ENCODE measurements around the gene CERS2.

The CERS2 gene

GRCh38 chr1:150997126-150997872 lies 22.7 kb upstream of the CERS2 start:
- DNase-seq (ENCODE audit: extremely low read depth, low read depth), result no peak
- TF ChIP-seq, protein P1, sequence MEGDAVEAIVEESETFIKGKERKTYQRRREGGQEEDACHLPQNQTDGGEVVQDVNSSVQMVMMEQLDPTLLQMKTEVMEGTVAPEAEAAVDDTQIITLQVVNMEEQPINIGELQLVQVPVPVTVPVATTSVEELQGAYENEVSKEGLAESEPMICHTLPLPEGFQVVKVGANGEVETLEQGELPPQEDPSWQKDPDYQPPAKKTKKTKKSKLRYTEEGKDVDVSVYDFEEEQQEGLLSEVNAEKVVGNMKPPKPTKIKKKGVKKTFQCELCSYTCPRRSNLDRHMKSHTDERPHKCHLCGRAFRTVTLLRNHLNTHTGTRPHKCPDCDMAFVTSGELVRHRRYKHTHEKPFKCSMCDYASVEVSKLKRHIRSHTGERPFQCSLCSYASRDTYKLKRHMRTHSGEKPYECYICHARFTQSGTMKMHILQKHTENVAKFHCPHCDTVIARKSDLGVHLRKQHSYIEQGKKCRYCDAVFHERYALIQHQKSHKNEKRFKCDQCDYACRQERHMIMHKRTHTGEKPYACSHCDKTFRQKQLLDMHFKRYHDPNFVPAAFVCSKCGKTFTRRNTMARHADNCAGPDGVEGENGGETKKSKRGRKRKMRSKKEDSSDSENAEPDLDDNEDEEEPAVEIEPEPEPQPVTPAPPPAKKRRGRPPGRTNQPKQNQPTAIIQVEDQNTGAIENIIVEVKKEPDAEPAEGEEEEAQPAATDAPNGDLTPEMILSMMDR (IDR thresholded peaks at IDR 0.05; ENCODE audit: low read depth, low read length), result no peak

DNA sequence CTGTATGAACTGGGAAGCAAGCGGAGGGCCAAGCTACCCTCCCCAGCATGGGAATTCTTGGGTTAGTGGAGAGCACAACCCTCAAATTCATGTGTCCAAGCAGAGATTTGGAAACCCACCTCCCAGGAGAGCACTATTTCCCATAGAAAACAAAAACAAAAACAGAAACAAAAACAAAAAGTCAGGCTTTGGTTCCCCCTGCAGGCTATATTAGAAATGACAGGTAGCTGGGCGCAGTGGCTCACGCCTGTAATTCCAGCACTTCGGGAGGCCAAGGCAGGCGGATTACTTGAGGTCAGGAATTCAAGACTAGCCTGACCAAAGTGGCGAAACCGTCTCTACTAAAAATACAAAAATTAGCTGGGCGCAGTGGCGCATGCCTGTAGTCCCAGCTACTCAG lies 21.3 kb upstream of the CERS2 start:
- no peak for DNase-seq (ENCODE audit: extremely low read depth, low read depth)
- TF ChIP-seq, protein P1 (IDR thresholded peaks at IDR 0.05; ENCODE audit: low read depth, low read length), result peak; percentile 61

- TF ChIP-seq, protein P1 (IDR thresholded peaks at IDR 0.05; ENCODE audit: low read depth, low read length), result no peak
- DNase-seq (ENCODE audit: extremely low read depth, low read depth), result no peak
Observed at GRCh38 chr1:150995460-150995859, 20.8 kb upstream of the CERS2 start.

GRCh38 chr1:150994248-150994647 lies 19.6 kb upstream of the CERS2 start:
- no peak for DNase-seq (ENCODE audit: extremely low read depth, low read depth)
- TF ChIP-seq, protein P1 (IDR thresholded peaks at IDR 0.05; ENCODE audit: low read depth, low read length), result no peak

- TF ChIP-seq, protein P1 (IDR thresholded peaks at IDR 0.05; ENCODE audit: low read depth, low read length), result no peak
Observed at GRCh38 chr1:150992626-150993025, 18.0 kb upstream of the CERS2 start.

GRCh38 chr1:150987924-150988323 lies 13.3 kb upstream of the CERS2 start:
- DNase-seq (ENCODE audit: extremely low read depth, low read depth), result no peak
- TF ChIP-seq, protein P1 (IDR thresholded peaks at IDR 0.05; ENCODE audit: low read depth, low read length), result no peak

More at GRCh38 chr1:150992626-150993025, 18.0 kb upstream of the CERS2 start:
- no peak for DNase-seq (ENCODE audit: extremely low read depth, low read depth)

- no peak for DNase-seq (ENCODE audit: extremely low read depth, low read depth)
Observed at GRCh38 chr1:150985179-150985825, 10.7 kb upstream of the CERS2 start.

More at GRCh38 chr1:150985179-150985825, 10.7 kb upstream of the CERS2 start:
- TF ChIP-seq, protein P1 (IDR thresholded peaks at IDR 0.05; ENCODE audit: low read depth, low read length), result no peak

Data from AG09319 (cell line).